GM19043 (cell line): Measurements from ENCODE around the gene DCC.

ENCODE experiments used
- ATAC-seq: cut with Tn5 transposase; IDR thresholded peaks from one replicate; pipeline ENCODE4 v1.9.1; 2021; ENCODE audit warnings: low read depth; ENCODE audit not compliant: unreplicated experiment

Gene DCC

DNA sequence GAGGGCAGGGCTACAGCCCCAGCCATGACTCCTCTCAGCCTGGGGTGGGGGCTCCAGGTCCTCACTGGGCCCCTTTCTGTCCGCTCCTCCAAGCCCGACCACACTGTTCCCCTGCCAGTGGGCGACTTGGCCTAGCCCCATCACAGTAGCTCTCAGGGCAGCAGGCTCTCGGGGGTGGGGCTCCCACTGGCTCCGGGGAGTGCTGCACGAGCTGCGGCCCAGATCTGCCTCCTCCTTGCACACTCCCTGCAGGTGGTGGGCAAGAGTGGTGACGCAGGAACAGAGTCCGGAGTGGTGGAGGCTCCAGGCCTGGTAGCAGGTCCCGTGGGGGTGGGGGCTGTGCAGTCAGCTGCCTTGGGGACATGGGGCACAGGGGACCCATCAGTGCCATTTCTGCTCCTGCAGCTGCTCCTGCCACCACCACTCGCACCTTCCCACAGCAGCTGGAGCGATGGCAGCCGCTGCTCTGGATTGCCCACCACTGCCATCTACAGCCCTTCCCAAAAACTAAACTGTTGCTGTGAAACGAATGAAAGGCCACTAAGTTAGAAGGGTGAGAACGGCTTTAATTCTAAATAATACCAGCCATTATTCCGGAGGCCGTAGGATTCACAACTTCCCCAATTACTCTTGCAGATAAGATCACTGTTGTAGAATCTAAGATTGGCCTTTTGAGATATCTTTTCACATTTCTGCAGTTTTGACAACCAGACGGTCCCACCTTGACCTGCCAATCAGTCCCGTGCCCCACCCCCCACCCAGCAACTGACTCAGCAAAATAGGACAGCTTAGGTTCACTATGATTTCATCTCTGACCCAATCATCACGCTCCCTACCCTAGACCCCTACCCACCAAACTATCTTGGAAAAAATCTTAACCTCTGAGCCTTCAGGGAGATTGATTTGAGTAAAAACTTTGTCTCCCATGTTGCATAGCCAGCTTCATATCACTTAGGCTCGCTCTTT is 530.2 kb downstream of the DCC start:
- ATAC-seq = no peak

DNA sequence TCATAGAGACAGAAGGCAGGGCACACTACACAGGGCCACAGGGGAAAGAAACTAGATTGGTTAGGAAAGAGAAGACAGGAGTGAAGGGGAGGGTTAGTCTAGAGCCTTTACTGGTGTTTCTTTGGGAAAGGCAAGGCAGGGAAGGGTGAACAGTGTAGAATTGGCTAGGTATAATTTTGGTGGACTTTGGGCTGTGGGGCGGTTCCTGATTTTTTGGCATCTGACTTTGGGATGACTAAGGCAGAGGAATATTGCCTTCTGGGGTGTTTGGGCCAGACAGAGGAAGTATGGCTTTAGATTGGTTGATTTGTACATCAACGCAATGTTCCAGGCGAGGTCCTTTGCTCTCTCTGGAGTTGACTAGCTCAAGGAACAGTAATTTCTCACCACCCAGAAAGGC is 534.8 kb downstream of the DCC start:
- ATAC-seq = no peak

DNA sequence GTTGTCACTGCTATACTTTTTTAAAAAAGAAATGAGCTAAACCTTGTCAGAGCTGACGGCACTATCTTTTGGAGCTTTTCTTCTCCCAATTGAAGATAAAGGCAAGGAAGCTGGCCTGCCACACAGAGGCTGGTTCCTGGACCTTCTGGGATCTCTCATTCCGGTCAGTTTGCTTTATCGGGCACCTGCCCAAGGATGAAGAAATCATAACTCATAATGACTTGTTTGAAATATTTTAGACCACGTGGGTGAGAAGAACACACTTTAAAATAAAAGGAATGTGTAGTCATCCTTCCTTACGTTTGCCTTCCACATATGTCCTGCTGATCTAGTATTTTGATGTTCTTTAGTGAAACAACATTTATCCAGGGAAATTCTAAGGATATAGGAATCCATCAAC is 535.7 kb downstream of the DCC start:
- ATAC-seq = no peak

DNA sequence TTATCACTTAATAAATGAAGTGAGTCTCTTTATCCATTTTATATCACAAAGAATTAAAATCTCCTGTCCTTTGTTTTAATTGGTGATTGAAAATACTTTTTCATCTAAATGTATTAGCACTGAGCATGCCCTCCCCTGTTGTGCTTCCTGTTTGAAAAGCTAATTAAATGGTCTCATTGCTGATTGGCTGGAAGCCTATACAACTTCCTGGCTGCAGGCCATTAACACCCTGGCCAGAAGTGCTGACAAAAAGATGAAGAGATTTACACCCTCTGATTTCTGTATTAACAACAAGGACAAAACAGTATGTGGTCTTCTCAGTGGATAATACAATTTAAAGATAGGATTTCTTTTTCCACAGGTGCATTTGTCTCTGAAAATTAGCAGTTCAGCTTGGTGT is 548.0 kb downstream of the DCC start:
- no peak for ATAC-seq

DNA sequence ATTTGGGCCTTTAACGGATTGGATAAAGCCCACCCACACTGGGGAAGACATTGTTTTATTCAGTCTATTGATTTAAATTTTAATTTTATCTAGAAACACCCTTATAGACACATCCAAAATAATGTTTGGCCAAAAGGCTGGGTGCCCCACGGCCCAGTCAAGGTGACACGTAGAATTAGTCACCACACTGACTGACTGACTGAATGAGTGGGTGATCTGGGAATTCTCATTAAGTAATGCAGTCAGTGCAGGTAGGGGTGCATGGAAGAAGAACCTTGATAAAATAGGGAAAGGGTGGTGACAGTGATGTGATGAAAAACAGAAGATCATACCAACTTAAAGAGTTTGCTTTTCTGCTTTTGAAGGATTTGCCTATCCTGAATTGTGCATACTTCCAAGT is 554.8 kb downstream of the DCC start:
- ATAC-seq = no peak

DNA sequence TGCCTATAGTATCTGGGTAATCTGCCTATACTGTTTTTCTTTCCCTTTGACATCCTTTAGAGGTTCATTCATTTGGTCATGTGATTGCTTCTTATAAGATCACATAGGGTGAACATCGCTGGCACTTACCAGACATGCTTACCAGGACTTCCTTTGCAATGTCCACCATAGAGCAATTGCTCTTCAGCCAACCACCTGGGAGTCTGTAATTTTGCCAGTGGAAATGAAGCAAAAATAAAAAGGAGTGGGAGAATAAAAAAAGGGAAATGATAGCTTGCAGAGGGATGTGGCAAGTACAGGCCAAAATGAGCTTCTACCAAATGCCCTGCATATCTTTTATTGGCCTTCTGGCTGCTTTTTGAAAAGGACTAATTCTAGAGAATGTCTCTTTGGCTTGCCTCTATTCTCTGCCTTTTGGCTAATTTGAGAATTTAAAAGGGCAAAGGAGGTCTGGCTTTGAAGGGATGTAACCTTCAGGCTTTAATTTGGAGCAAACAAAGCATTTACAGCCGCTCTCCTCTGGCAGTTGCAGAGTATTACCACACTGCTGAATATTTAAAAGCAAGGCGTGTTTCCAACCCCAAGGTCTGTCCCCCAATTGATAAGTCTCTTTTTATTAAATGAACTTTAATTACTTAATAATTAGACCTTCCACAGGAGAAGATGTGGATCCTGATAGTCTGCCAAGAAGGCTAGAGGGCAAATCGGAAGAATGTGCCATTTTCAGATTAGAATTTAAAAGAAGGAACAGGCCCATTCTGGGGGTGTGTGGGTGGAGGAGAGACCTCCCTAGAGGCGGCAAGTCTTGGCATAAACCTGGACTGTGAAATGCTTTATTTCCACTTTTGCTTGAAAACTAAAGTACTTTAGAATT is 557.9 kb downstream of the DCC start:
- no peak for ATAC-seq

DNA sequence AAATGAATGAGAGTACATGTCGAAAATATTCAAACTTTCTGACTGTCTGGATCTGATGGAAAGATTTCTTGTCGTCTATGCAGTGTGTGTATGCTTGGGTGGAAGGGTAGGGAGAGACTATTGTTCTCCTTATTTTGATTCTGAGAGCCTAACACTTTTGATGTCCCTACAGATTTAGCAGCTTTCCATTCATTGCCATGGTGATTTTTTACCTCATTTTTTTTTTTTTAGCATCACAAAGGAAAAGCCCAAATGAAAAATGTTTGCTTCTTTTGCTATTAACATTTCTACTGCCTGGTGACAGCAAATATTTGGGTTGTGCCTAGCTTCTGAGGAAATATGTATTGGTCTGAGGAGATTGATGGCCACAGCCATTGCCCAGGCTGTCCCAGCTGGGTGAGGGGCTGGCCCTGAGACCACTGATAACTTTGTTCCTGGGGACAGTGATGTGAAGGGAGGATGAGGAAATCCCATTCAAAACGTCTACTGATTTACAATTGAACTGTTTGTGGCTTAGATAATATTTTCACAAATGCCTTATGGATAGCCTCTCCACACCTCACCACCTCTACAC is 558.6 kb downstream of the DCC start:
- no peak for ATAC-seq

DNA sequence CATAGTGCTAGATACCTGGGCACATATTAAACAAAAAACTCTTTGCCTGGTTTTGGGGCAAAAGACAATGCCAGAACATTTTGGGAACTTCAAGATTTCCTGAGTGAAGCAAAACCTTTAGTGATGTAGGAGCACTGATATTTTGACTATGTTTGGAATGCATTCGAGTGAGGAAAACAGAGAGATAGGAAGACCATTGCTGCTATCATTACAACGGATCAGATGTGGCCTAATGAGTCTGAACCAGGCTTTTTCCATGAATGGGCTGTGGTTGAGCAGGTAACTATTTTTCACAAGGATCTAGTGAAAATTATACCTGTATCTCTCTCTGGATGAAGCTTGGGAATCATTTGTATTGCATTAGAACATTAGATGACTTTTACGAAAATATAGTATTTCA is 562.2 kb downstream of the DCC start:
- no peak for ATAC-seq

DNA sequence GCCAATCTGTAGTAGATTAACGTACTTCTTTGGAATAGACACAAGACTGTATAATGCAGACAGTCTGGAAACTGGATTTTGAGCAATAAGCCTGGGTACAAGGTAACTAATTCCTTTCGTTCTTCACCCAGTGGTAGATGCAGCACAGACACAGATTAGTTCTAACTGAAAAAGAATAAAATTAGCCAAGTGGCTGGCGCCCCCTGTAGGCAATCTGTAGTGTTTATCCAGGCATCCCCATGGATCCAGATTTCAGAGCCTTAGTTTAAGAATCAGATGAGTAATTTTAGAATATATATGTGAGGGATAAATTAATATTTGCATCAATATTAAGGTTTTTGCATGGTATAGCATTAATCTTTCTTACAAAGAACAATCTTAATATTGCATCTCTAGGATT is 563.9 kb downstream of the DCC start:
- ATAC-seq = no peak

DNA sequence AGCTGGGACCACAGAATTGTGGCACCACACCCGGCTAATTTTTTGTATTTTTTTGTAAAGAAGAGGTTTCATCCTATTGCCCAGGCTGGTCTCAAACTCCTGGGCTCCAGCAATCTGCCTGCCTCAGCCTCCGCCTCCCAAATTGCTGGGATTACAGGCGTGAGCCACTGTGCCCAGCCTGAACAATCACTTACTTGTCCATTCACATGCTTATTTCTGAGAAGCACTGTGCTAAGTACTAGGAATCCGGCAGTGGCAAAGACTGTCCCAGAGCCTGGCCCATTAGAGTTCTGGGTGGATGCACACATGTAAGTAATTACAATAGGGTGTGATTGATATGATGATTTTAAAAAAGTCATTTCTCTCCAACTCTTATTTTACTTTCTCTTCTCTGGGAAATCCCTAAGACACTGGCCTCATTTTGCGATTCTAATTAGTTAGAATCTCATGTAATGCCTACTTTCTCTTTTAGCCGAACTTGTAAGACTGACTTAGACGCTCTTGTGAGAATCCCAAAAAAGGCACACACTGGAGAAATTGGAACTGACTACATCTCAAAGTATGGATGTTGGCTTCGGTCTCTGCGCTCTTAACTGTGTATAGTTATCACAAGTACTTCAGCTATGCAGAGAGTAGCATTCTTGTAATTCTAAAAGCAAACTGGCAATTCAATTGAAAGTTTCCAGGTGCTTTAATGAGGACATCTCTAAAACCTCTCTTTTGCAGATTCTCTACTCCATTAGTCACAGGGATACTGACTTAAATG is 567.7 kb downstream of the DCC start:
- no peak for ATAC-seq

DNA sequence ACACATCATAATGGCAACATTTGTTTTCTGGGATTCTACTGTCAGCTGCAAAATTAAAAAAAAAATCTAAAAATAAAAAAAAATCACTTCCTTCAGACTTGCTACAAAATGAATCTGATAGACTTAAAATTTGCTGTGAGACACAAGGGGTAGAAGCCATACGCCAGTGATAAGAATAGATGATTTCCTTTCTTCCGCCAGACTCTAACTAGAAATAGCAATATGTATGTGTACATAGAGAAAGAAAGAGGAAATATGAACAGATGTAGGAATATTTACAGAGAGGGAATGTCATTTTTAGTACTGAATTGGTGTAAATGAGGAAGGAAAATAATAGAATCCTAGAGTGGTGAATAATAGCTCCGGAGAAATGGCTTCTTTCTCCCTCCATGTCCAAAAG is 574.2 kb downstream of the DCC start:
- ATAC-seq = no peak

DNA sequence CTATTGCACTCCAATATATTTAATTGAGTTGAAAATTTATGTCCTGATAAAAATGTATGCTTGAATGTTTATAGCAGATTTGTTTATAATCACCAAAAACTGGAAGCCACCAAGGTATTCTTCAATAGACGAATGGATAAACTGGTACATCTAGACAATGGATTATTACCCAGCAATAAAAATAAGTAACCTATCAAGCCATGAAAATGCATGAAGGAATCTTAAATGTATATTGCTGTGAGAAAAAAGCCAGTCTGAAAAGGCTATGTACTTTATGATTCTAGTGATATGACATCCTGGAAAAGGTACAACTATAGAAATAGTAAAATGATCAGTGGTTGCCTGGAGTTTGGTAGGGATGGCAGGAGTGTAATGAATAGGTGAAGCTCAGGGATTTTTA is 580.7 kb downstream of the DCC start:
- ATAC-seq = no peak

DNA sequence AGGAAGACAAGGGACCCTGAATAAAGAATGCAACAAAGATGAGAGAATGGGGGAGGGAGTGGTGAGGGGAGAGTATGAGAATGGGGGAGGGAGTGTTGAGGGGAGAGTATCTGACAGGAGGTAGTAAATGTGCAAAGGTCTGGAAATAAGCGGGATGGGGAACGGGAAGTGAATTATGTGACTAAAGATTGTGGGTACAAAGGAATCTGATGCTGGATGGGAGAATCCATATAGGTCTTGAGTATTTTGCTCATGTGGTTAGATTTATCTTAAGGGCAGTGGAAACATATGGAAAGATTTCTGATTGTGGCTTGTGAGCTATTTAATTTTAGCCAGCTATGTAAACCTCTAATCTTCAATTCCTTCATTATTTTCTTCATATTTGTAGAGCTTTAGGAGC is 593.4 kb downstream of the DCC start:
- no peak for ATAC-seq

DNA sequence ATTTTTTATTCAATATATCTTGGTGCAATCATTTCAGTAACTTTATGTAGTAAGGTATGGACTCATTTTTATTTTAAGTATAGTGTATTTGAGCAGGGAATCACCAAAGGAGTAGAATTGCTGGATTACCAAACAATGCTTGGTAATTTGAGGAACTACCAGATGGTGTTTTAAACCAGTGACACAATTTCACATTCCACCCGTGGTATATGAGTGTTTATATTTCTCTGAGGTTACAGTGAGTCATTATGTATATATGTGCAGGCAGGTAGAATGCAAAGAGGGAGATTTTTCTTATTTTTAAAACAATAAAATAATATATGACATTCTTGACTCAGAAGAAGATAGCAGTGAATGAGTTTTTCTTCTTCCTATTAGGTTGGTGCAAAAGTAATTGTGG is 596.9 kb downstream of the DCC start:
- no peak for ATAC-seq

DNA sequence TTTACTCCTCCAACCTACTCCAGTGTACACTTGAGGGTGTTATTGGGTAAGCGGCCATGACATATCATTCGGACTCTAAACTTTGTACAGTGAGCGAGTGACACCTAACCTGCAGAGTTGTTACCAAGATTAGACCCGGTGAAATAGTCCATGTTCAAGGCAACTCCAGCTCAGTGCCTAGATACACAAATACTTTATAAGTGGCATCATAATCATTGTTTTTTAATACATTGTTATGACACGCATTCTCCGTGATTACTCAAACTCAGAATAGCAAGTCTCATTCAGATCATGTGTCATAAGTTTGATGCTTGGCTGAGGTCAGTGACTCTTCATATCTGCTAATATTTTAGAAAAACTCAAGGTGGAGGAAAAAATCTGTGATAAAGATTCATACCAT is 597.8 kb downstream of the DCC start:
- no peak for ATAC-seq

DNA sequence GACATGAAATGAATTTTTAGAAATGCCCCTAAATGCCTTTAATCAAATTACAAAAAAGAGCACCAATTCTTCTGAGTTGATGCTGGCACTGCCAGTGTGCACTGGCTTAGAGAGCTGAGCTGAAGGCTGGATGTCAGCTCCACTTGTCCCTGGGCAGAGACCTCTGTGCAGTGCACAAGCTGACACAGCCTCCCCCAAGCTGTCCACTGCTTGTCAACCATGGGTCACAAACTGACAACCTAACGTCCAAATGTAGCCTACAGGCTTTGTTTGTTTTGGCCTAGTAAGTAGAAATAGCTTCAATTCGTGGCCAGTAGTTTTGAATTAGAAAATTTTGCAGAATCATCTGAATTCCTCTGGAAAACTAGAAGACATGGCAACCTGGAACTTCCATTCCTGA is 605.6 kb downstream of the DCC start:
- no peak for ATAC-seq

DNA sequence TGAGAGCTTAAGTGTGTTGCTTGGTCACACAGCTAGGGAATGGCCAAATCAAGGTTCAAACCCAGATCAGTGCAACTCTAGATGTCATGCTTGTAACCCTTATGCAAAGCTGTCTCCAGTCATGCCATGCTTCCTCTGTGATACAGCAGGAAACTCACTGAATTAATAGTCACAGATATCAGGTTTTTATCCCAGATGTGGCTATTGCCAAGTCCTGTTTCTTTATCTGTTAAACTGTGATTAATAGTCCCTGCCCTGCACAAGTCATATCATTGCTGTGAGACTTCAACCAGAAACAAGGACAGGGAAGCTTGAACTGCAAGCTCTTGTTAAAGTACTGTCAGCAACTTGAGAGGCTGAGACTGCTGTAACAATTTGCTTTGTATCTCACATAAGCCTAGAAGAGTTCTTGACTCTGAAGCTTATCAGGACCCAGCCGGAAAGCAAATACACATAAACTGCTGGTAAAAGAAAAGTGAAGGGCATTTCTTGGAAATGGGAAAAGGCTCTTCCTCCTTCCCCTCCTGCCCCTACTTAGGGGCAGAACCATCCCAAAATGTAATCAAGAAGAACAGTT is 609.0 kb downstream of the DCC start:
- ATAC-seq = no peak

DNA sequence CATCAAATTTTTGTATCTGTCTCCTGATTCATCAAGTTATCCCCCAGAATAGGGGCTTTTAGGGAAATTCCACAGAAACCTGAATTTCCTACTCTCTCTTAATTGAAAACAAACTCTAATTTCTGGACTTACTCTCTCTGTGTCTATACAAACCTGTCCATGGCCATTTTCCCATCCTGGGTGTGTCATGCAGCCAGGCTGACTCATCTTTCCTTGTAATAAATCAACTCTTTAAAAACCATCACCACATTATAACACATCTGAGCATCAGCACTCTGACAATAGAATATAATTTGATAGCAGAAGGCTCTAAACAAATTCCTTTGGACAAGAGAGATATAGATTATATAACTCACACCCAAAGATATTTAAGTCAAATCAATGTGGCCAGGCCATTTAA is 610.2 kb downstream of the DCC start:
- ATAC-seq = no peak

DNA sequence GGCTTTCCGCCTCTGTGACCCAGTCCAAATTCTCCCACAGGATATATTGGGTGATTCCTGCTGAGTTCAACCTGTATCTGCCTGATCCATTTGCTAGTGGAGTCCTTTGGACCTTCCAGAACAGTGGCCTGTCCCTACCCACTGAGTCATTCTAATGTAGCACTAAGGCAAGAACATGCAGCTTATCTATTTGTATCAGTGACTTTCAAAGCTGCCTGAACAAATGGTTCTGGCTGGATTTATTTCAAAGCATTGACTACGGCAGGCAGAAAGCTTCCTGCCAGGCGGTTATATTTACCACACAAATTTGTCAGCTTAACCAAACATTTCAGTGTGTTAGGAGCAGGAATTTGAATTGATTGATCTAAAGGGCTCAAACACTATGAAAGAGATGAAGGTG is 613.4 kb downstream of the DCC start:
- ATAC-seq = no peak

DNA sequence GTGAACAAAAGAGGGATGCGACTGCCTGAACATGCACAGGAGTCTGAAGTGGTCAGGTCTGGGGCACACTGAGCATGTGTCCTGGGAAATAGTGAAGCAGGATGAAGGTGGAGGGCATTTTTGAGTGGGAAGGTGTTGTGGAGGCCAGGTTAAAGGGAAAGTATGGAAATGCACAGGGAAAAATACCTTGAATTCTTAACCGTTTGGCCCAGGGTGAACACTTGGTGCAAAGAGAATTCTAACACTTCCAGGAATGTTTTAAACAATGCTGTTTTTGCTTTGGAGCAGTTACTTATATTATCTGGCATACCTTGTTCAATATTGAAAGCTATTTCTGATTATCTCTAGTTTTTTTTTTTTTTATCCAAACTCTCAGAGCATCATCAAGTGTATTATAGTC is 623.5 kb downstream of the DCC start:
- ATAC-seq = no peak
